Endothelial cell of umbilical vein (primary cell): ENCODE results near the gene STK39.

ENCODE experiments used
- EZH2 ChIP-seq: IDR thresholded peaks from 2 replicates; pipeline ENCODE4 v1.6.1; 2012; ENCODE audit warnings: borderline replicate concordance, low read depth, mild to moderate bottlenecking, moderate library complexity, low read length, inconsistent platforms; ENCODE audit not compliant: severe bottlenecking
- GATA2 ChIP-seq: IDR thresholded peaks from 2 replicates; pipeline ENCODE4 v1.7.0; 2011; ENCODE audit warnings: low read depth, mild to moderate bottlenecking, moderate library complexity, mixed read lengths, low read length; ENCODE audit not compliant: insufficient read length, insufficient read depth
- JUN ChIP-seq: IDR thresholded peaks from 2 replicates; pipeline ENCODE4 v1.6.1; 2011; ENCODE audit warnings: borderline replicate concordance, low read depth; ENCODE audit not compliant: insufficient read length, insufficient read depth
- MYC ChIP-seq: IDR thresholded peaks from one replicate; pipeline ENCODE4 v1.6.1; 2011; ENCODE audit warnings: mild to moderate bottlenecking, low read depth, low read length
- POLR2A ChIP-seq: IDR thresholded peaks from 2 replicates; pipeline ENCODE4 v1.6.1; 2012; ENCODE audit warnings: low read depth, mild to moderate bottlenecking, control low read depth, low read length
- POLR2AphosphoS5 ChIP-seq: IDR thresholded peaks from 2 replicates; pipeline ENCODE4 v1.6.1; 2012; ENCODE audit warnings: low read depth, mild to moderate bottlenecking, control low read depth, low read length, moderate library complexity; ENCODE audit not compliant: insufficient read depth
- TF ChIP-seq, protein P1 (sequence below), 2 donors: IDR thresholded peaks; 1 replicate in 1 of 2; 2 replicates in 1 of 2; pipeline ENCODE4 v1.5.1; 2011; ENCODE audit warnings: low read length in 2 of 2, mild to moderate bottlenecking in 2 of 2, moderate library complexity in 2 of 2, control low read depth in 1 of 2, inconsistent platforms in 1 of 2, low read depth in 1 of 2; ENCODE audit not compliant: insufficient read depth in 1 of 2; ENCODE audit errors: extremely low read depth in 1 of 2

DNA sequence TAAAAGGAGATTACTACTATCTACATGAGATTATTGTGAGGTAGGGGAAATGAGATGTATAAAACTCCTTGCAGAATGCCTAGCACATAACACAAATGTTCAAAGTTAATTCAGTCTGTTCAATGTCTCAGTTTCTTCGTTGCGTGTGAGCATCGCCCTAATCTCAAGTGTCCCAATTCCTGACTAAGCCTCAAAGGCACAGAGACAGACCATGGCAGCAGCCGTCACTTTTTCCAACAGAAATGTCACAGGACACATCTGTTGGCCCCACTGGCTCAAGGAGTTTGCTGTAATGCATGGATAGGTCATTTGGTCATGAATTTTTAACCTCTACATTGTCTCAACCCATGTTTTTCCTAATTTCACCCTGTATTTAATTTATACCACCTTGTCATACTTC is 75.3 kb downstream of the STK39 start:
- TF ChIP-seq, protein P1, sequence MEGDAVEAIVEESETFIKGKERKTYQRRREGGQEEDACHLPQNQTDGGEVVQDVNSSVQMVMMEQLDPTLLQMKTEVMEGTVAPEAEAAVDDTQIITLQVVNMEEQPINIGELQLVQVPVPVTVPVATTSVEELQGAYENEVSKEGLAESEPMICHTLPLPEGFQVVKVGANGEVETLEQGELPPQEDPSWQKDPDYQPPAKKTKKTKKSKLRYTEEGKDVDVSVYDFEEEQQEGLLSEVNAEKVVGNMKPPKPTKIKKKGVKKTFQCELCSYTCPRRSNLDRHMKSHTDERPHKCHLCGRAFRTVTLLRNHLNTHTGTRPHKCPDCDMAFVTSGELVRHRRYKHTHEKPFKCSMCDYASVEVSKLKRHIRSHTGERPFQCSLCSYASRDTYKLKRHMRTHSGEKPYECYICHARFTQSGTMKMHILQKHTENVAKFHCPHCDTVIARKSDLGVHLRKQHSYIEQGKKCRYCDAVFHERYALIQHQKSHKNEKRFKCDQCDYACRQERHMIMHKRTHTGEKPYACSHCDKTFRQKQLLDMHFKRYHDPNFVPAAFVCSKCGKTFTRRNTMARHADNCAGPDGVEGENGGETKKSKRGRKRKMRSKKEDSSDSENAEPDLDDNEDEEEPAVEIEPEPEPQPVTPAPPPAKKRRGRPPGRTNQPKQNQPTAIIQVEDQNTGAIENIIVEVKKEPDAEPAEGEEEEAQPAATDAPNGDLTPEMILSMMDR (IDR thresholded peaks at IDR 0.05; ENCODE audit: extremely low read depth in 1 of 2, insufficient read depth in 1 of 2, low read depth in 1 of 2, low read length in 2 of 2) = no peak
- TF ChIP-seq MYC (no peak), POLR2A (no peak), EZH2 (no peak), GATA2 (no peak), POLR2AphosphoS5 (no peak), JUN (no peak)
